Naive thymus-derived CD4-positive, alpha-beta T cell (primary cell): ENCODE measurements around the gene TMEM223. TPM values are rescaled to one million over a fixed set of nuclear protein-coding genes. Genes with fewer than 3 reads are reported as not detected.

Experiments used
- ATAC-seq: fragments of 150-1000 bp; cut with Tn5 transposase; 2 replicates; pipeline ENCODE4 v1.10.0; 2021; ENCODE audit warnings: mild to moderate bottlenecking, moderate library complexity
- CTCF ChIA-PET: fragments of 350-600 bp; sonication (Branson Sonifier 250); formaldehyde crosslinking; loops from one replicate; lab custom pipeline; 2021; ENCODE audit warnings: antibody characterized with exemption; lab: Charles Lee
- POLR2A ChIA-PET: fragments of 350-600 bp; sonication (Branson Sonifier 250); formaldehyde crosslinking; loops from one replicate; lab custom pipeline; 2021; ENCODE audit warnings: antibody characterized with exemption, inconsistent platforms; lab: Charles Lee
- DNase-seq, 9 donors: peaks; one replicate each; pipeline versions ENCODE4 v3.0.0 to v3.0.0-alpha.2; 2020 to 2022; ENCODE audit warnings: mixed read lengths in 1 of 9
- H3K27ac ChIP-seq: one replicate; pipeline ENCODE4 v1.7.0; 2013; ENCODE audit warnings: mild to moderate bottlenecking, low read depth, low read length, moderate library complexity
- H3K27me3 ChIP-seq, 2 donors: one replicate each; pipeline ENCODE4 v1.7.0; 2013; ENCODE audit warnings: low read length in 2 of 2, mild to moderate bottlenecking in 2 of 2, moderate library complexity in 2 of 2; ENCODE audit not compliant: control insufficient read depth in 2 of 2, insufficient read depth in 2 of 2
- H3K36me3 ChIP-seq, 3 experiments: 1 replicate in 2 of 3; 2 replicates in 1 of 3; pipeline ENCODE4 v1.7.0; 2013; ENCODE audit warnings: low read length in 3 of 3, mild to moderate bottlenecking in 3 of 3, moderate library complexity in 1 of 3; ENCODE audit not compliant: insufficient read depth in 3 of 3, control insufficient read depth in 2 of 3
- H3K4me1 ChIP-seq, 2 donors: one replicate each; pipeline ENCODE4 v1.7.0; 2013; ENCODE audit warnings: low read length in 2 of 2, mild to moderate bottlenecking in 2 of 2, moderate library complexity in 1 of 2; ENCODE audit not compliant: control insufficient read depth in 2 of 2, insufficient read depth in 2 of 2
- H3K4me3 ChIP-seq: 2 replicates; pipeline ENCODE4 v1.7.0; 2013; ENCODE audit warnings: mild to moderate bottlenecking, low read length
- H3K9me3 ChIP-seq, 3 experiments: 1 replicate in 2 of 3; 2 replicates in 1 of 3; pipeline ENCODE4 v1.7.0; 2013; ENCODE audit warnings: low read length in 3 of 3; ENCODE audit not compliant: control insufficient read depth in 2 of 3
- H3K27ac Mint-ChIP-seq, 9 donors: one replicate each; pipeline ENCODE4 v1.8.0; 2020 to 2022; ENCODE audit warnings: mixed read lengths in 9 of 9, mild to moderate bottlenecking in 8 of 9, moderate library complexity in 5 of 9, inconsistent platforms in 2 of 9
- H3K27me3 Mint-ChIP-seq, 5 donors: one replicate each; pipeline ENCODE4 v1.8.0; 2021 to 2022; ENCODE audit warnings: mixed read lengths in 5 of 5, mild to moderate bottlenecking in 1 of 5
- H3K36me3 Mint-ChIP-seq, 5 donors: one replicate each; pipeline ENCODE4 v1.8.0; 2020 to 2022; ENCODE audit warnings: mixed read lengths in 5 of 5, mild to moderate bottlenecking in 3 of 5, inconsistent platforms in 1 of 5
- H3K4me1 Mint-ChIP-seq, 7 donors: one replicate each; pipeline ENCODE4 v1.8.0; 2020 to 2022; ENCODE audit warnings: mixed read lengths in 7 of 7, mild to moderate bottlenecking in 3 of 7, inconsistent platforms in 1 of 7
- H3K4me3 Mint-ChIP-seq, 10 donors: one replicate each; pipeline ENCODE4 v1.8.0; 2020 to 2022; ENCODE audit warnings: mild to moderate bottlenecking in 10 of 10, mixed read lengths in 10 of 10, moderate library complexity in 6 of 10, inconsistent platforms in 2 of 10
- H3K9me3 Mint-ChIP-seq, 11 donors: one replicate each; pipeline ENCODE4 v1.8.0; 2020 to 2022; ENCODE audit warnings: mixed read lengths in 11 of 11, mild to moderate bottlenecking in 4 of 11, inconsistent platforms in 1 of 11, moderate library complexity in 1 of 11
- intact Hi-C, 2 donors: fragments of 100-400 bp; cut with micrococcal nuclease; formaldehyde crosslinking; loops; one replicate each; pipeline ENCODE4 v1.15.1; 2023
- polyA plus RNA-seq, 2 donors: library from polyadenylated mRNA; unstranded; fragments of 300-500 nt; fragmentation: Illumina TruSeq; gene quantifications; one replicate each; pipeline ENCODE4 v1.2.3, GENCODE V29; 2021
- total RNA-seq, 6 experiments: library from RNA in 5 of 6; stranded (reverse) in 5 of 6; gene quantifications; 1 replicate in 5 of 6; 2 replicates in 1 of 6; pipeline ENCODE4 v1.2.3 and lab custom pipeline; 2021 to 2026

The TMEM223 gene
- total and polyA plus RNA-seq, 7 experiments from 2014 or later, result 6.3 to 60.4 (median 21.8) TPM

DNA sequence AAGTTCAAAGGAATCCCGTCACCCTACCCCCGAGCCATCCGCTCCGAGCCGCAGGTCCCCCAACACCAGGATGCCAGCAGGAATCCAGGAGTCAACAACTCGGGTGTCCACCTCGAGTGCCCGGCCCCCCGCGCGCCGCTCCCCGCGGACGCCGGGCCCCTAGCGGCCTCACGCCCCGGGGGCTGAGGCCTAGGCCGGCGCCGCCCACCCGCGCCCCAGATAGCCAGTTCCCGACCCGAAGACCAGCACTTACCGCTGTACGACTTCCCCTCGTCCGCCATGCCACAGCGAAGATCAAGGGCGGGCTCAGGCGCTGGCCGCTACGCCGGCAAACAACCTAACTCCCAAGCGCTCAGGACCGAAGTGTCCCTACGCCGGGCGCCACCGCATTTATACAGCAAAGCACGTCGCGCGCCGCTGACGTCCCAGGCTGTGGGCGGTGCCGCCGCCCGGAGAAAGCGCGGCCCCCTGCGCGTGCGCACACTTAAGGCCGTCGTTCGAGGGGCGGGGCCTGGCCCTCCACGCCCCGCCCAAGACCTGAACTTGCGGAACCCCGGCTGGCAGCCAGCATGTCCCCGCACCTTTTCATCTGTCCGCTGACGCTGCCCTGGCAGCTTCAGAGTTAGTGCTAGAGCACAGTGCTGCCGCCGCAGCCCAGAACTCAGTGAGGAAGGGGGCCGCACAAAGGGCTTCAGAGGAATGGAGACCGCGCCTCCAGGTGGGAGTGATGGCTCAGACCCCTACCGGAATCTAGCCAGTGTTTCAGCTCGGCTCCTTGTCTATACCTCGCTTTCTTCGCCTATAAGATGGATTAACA, 13.5 kb upstream of the TMEM223 start, which contains the start of gene NXF1:
Gene NXF1, minus strand, starts transcription at position 365 of the 817 bp plus-strand sequence. Its CDS starts 84 bp downstream, at position 281.
- Histone ChIP-seq H3K27ac (peak within 1 kb of the TSS; percentile 97), H3K27me3 (no peaks in the 10 kb centered on the region), H3K4me3 (peak within 1 kb of the TSS; percentile 87), H3K9me3 (no peaks in the 10 kb centered on the region), H3K36me3 (peaks cover 13 to 33% (median 24%) of the 10 kb centered on the region in 3 experiments), H3K4me1 (peaks cover 13 to 18% of the 10 kb centered on the region in 2 donors)
- ChIA-PET CTCF (interaction anchor here (1.1 to 1.2 kb wide), 2 partner anchors 11 to 58 kb away, joined by 3 to 5 read pairs; no protein-coding TSS in a partner anchor), POLR2A (interaction anchor here (0.7 to 13.2 kb wide), 27 partner anchors 9 to 231 kb away, joined by 3 to 224 read pairs (median 6); partner anchors contain the start of genes BSCL2, C11orf98, CSKMT and EEF1G)
- Mint-ChIP-seq H3K27ac (peak within 1 kb of the TSS; percentile 95 to 100 (median 99)), H3K4me3 (peak within 1 kb of the TSS; percentile 90 to 100 (median 99)), H3K9me3 (peaks cover 0 to 7% (median 0%) of the 10 kb centered on the region in 11 donors), H3K36me3 (peaks cover 0 to 33% (median 15%) of the 10 kb centered on the region in 5 donors), H3K27me3 (peaks cover 0 to 2% (median 0%) of the 10 kb centered on the region in 5 donors), H3K4me1 (peaks cover 17 to 55% (median 34%) of the 10 kb centered on the region in 7 donors)
- ATAC-seq (peak; percentile 92), DNase-seq (peak; percentile 91 to 99 (median 97))
- intact Hi-C loops, result loop anchor here (1.0 to 2.0 kb wide), 11 partner anchors 13 to 96 kb away; partner anchors contain the start of genes HNRNPUL2 (in 2 of the 2), STX5 (in 2 of the 2), TEX54 (in 2 of the 2) and TMEM179B (in 2 of the 2)

DNA sequence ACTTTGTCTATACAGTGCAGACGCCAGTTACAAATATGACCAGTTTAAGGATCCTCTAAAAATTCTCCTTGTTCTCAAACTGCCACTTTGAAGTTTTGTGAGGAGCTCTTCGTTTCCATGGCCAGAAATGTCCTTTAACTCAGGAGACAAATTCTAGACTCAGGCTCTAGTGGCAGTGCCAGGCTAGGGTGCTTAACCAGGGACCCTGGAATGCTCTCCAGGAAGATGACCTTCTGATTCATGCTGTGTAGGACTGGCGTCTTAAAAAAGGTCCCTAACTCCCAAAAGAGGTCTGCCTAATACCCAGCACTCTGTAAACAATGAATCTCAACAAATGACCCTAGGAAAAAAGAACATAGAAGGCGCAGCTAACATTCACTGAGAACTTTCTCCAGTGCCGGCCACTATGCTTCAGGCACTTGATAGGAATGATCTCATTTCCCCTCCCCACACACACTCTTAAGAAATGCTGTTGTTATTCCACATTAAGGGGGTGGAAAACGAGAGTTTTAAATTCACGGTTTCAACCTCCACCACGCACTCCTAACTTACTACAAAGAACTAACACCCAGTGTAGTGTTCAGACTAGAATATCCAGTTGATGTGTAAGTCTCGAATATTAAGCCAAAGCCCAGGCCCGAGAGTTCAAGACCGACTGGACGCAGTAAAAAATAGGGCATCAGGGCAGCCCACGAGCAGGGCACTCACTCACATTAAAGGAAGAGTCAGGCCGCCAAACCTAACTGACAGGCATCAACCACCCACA, 12.7 kb upstream of the TMEM223 start:
- H3K36me3 ChIP-seq, result peaks cover 20 to 41% (median 31%) of the 10 kb centered on the region in 3 experiments
- CTCF ChIA-PET, result interaction anchor here (0.9 to 2.1 kb wide), 2 partner anchors 18 to 53 kb away, joined by 3 to 4 read pairs; no protein-coding TSS in a partner anchor
- Mint-ChIP-seq H3K4me3 (peak overlapping the region; percentile 90 to 100 (median 99)), H3K27me3 (peaks cover 0 to 2% (median 0%) of the 10 kb centered on the region in 5 donors), H3K4me1 (peaks cover 17 to 55% (median 34%) of the 10 kb centered on the region in 7 donors), H3K27ac (peak overlapping the region; percentile 95 to 100 (median 98)), H3K9me3 (peaks cover 0 to 7% (median 0%) of the 10 kb centered on the region in 11 donors), H3K36me3 (peaks cover 4 to 37% (median 19%) of the 10 kb centered on the region in 5 donors)
- H3K27ac ChIP-seq, result peak overlapping the region; percentile 97
- DNase-seq (peak in 2 of 9 donors; percentile 8 to 40), ATAC-seq (peak; percentile 10)
- no peaks in the 10 kb centered on the region for H3K9me3 ChIP-seq
- peak overlapping the region; percentile 87 for H3K4me3 ChIP-seq
- POLR2A ChIA-PET, result interaction anchor here (0.9 to 13.2 kb wide), 25 partner anchors 8 to 140 kb away, joined by 3 to 224 read pairs (median 7); partner anchors contain the start of genes BSCL2, C11orf98, CSKMT and GNG3
- peaks cover 13 to 18% of the 10 kb centered on the region in 2 donors for H3K4me1 ChIP-seq
- intact Hi-C loops, result loop anchor here (1.0 to 2.0 kb wide), 11 partner anchors 12 to 95 kb away; partner anchors contain the start of genes HNRNPUL2 (in 2 of the 2), STX5 (in 2 of the 2), TEX54 (in 2 of the 2) and TMEM179B (in 2 of the 2)
- H3K27me3 ChIP-seq, result no peaks in the 10 kb centered on the region

DNA sequence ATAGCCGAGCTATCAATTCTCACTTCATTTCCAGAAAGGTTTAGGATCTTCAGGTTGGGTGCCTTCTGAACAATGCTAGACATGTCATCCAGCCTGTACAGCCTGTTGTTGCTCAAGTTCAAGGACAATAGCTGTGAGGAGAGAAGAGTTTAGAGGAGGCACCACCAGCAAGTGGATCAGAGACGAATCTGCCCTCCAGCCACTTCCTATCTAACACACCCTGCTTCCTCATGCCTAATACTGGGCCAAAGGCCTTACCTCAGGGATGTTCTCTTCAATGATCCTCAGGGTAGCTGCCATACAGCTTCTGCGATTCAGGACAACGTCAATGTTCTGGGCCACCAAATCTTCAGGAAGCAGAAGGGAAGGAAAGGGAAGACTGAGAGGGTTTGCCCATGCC, 9.3 kb upstream of the TMEM223 start:
- ATAC-seq (no peak), DNase-seq (no peak)
- Mint-ChIP-seq H3K36me3 (peaks cover 8 to 43% (median 23%) of the 10 kb centered on the region in 5 donors), H3K4me3 (no peak overlapping the region), H3K27ac (peak overlapping the region in 3 of 9 donors; percentile 70 to 81 (median 74)), H3K9me3 (peaks cover 0 to 7% (median 0%) of the 10 kb centered on the region in 11 donors), H3K27me3 (peaks cover 0 to 2% (median 0%) of the 10 kb centered on the region in 5 donors), H3K4me1 (peaks cover 17 to 49% (median 34%) of the 10 kb centered on the region in 7 donors)
- ChIA-PET POLR2A (interaction anchor here (0.6 to 13.2 kb wide), 11 partner anchors 10 to 57 kb away, joined by 3 to 224 read pairs (median 7); partner anchors contain the start of genes STX5, TEX54, TMEM179B and TMEM223), CTCF (interaction anchor here (1.2 to 1.9 kb wide), 3 partner anchors 11 to 55 kb away, joined by 4 to 5 read pairs (median 4); no protein-coding TSS in a partner anchor)
- H3K27ac ChIP-seq, result no peak overlapping the region
- no peaks in the 10 kb centered on the region for H3K27me3 ChIP-seq
- H3K9me3 ChIP-seq, result no peaks in the 10 kb centered on the region
- H3K4me3 ChIP-seq, result no peak overlapping the region
- peaks cover 13 to 16% of the 10 kb centered on the region in 2 donors for H3K4me1 ChIP-seq
- intact Hi-C loops, result no loop called here
- peaks cover 34 to 75% (median 53%) of the 10 kb centered on the region in 3 experiments for H3K36me3 ChIP-seq

DNA sequence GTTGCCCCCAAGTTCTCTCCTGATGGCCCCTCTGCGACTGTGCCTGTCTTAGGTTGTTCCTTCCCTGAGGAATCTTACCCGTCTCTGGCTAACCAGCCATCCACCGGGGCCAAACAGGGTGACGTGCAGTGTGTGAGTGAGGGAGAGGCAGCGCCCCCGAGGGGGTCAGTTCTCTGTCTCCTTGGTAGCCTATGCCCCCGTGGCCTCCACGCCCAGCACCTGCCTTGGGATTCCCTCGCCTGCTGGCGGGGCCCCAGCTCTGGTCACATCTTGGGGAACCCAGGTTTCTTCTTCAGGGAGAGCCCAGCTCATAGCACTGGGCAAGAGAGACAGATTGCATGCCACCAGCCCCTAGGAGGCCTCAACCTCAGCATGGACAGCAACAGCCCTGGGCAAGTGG, 7.7 kb upstream of the TMEM223 start:
- Histone ChIP-seq H3K4me1 (peaks cover 11 to 13% of the 10 kb centered on the region in 2 donors), H3K4me3 (no peak overlapping the region), H3K9me3 (no peaks in the 10 kb centered on the region), H3K27ac (no peak overlapping the region), H3K27me3 (no peaks in the 10 kb centered on the region), H3K36me3 (peaks cover 47 to 91% (median 58%) of the 10 kb centered on the region in 3 experiments)
- CTCF ChIA-PET, result interaction anchor here (1.9 kb wide), 1 partner anchor 9 kb away, joined by 5 read pairs; no protein-coding TSS in a partner anchor
- Mint-ChIP-seq H3K4me3 (no peak overlapping the region), H3K4me1 (peaks cover 13 to 33% (median 30%) of the 10 kb centered on the region in 7 donors), H3K36me3 (peaks cover 9 to 54% (median 32%) of the 10 kb centered on the region in 5 donors), H3K9me3 (peaks cover 0 to 4% (median 0%) of the 10 kb centered on the region in 11 donors), H3K27ac (peak overlapping the region in 4 of 9 donors; percentile 14 to 80 (median 46)), H3K27me3 (no peaks in the 10 kb centered on the region)
- POLR2A ChIA-PET, result interaction anchor here (1.9 to 13.2 kb wide), 3 partner anchors 8 to 56 kb away, joined by 11 to 224 read pairs (median 22); partner anchors contain the start of genes TMEM179B, TMEM223 and WDR74
- intact Hi-C loops, result no loop called here
- DNase-seq (no peak), ATAC-seq (no peak)

DNA sequence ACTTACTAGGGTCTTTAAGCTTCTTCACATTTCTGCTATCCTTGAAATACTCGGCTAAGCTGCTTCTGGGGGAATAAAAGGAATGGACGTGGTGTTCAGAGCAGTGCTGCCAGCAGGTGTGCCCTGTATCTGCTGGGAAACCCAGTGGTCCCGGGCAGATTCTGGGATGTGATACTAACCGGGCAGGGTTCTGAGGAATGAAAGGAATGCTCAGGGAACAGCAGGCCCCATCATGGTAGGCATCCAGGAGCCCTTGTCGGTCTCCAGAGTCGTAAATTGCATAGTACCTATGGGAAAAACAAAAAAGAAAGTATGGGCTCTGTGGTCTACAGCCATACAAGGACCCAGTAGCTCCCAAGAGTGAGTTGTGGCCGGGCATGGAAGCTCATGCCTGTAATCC, 4.5 kb upstream of the TMEM223 start:
- H3K36me3 Mint-ChIP-seq, result peaks cover 12 to 47% (median 31%) of the 10 kb centered on the region in 5 donors
- ChIA-PET CTCF (interaction anchor here (1.2 to 3.8 kb wide), 2 partner anchors 10 to 66 kb away, joined by 3 to 14 read pairs; no protein-coding TSS in a partner anchor), POLR2A (interaction anchor here (0.6 to 14.1 kb wide), 14 partner anchors 5 to 1903 kb away, joined by 3 to 224 read pairs (median 6); partner anchors contain the start of genes NXF1, STX5, TEX54 and TMEM179B)
- Histone ChIP-seq H3K4me1 (peaks cover 9 to 10% of the 10 kb centered on the region in 2 donors), H3K36me3 (peaks cover 46 to 80% (median 54%) of the 10 kb centered on the region in 3 experiments), H3K9me3 (no peaks in the 10 kb centered on the region), H3K4me3 (no peak overlapping the region), H3K27ac (peak overlapping the region; percentile 1), H3K27me3 (no peaks in the 10 kb centered on the region)
- H3K4me3 Mint-ChIP-seq, result no peak overlapping the region
- intact Hi-C loops, result no loop called here
- ATAC-seq (no peak), DNase-seq (no peak)
- no peaks in the 10 kb centered on the region for H3K9me3 Mint-ChIP-seq
- H3K4me1 Mint-ChIP-seq, result peaks cover 4 to 26% (median 20%) of the 10 kb centered on the region in 7 donors
- peak overlapping the region in 3 of 9 donors; percentile 5 to 67 (median 59) for H3K27ac Mint-ChIP-seq
- no peaks in the 10 kb centered on the region for H3K27me3 Mint-ChIP-seq
